ENCODE data around the gene PGF.

The PGF gene

DNA sequence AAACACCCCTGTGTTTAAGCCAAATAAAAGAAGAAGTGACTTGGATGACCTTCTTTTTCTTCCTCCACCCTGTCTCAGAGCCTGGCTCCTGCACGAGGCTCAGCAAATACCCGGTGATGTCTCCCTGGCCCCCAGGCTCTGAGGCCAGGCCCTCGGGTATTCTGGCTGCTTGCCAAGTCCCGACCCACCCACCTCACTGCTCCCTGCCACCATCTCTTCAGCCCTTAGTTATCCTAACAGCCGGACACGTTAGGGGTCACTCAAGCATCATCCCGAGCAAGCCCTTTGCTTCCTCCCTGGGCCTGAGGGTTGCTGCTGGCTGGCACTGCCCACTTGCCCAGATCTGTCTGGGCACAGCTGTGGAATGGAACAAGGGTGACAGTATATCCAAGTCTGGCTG, 39.6 kb downstream of the PGF start:
- no peak for DNase-seq

DNA sequence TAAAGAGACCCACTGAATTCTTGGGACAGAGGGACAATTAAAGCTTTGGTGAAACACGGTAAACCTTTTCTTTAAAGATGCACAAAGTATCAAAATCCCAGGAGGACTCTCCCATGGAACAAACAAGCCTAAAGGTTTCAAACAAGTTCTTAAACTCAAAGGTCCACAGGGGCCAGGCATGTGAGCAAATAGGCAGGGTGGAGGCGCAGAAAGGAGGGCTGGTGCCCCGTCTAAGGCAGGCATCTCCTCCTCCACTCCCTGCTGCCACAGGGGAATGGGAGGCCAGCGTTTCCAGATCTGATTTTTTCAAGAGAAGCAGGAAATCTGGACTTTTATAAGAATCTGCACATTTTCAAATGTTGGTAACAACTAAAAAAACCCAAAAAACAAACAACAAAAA, 40.0 kb downstream of the PGF start:
- no peak for DNase-seq

DNA sequence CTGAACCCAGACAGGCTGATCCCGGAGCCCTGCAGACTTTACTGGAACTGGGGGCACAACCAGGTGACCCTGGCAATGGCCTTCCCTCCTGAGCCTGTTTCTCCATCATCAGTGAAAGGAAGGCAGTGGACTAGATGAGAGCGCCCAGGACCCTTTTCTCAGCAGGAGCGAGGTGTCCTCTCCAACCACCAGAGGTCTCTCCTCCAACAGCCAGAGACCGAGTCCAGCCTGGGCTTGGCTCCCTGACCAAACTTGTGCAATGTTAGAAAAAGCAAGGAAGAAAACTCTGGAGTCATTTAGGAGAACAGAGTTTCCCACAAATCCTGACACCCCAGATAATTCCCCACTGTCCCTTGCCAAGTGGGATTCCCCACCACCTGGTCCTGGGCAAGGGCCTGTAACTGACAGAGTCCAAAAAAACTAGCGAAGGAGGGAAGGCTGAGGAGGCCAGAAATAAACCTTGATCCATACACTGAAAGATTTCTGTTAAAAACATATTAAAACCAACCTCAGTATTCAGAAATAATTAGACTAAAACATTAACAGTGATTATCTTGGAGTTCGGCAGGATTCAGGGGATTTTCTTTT, 41.3 kb downstream of the PGF start:
- no peak for DNase-seq

DNA sequence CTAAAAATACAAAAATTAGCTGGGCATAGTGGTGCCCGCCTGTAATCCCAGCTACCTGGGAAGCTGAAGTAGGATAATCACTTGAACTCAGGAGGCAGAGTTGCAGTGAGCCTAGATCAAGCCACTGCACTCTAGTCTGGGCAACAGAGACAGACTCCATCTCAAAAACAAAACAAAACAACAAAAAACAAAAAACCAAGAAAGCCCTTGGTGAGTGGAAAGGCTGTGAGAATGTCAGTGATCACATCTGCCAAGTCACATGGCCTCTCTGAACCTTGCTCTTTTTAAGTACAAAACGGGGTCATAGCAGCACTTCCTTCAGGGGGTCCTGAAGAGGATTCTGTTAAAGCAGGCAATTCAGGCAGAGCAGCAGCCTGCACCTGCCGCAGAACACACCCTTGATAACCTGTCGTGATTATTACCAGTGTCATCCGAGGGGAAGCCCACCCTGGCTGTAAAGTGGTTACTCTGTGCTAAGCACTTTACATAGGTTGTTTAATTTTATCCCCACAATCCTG, 41.9 kb downstream of the PGF start:
- no peak for DNase-seq

DNA sequence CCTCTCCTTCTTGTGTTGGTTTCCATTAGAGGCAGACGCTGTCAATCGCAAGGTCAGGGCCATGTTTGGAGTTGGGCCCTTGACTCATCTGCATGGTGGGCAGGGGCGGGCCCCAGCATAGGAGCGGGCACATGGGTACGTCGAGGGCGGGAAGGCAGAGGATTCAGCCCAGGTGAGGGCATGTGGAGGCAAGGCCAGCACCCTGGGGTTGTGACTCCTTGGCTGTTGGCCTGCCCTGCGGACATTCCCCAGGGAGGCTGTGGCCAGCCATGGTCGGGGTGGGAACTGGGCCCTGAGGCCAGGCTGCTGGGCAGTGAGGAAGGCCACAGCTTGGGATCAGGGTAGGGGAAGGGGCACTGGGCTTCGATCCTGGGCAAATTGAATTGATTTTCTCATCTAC, 42.6 kb downstream of the PGF start:
- no peak for DNase-seq

DNA sequence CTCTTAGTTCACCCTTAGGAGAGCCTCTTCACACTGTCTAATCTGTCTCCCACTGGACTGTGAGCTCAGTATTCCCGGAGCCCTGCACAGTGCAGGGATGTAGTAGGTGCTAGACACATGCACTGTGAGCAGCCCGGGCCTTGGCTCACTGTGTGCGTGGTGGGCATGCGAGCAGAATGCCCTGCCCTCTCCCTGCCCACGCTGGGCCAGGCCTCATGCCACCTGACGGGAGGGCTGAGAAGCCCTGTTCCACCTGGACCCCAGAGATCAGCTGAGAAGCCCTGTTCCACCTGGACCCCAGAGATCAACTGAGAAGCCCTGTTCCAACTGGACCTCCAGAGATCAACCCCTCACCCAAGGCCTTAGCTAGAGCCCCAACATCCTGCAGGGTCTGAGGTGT, 43.3 kb downstream of the PGF start:
- no peak for DNase-seq

DNA sequence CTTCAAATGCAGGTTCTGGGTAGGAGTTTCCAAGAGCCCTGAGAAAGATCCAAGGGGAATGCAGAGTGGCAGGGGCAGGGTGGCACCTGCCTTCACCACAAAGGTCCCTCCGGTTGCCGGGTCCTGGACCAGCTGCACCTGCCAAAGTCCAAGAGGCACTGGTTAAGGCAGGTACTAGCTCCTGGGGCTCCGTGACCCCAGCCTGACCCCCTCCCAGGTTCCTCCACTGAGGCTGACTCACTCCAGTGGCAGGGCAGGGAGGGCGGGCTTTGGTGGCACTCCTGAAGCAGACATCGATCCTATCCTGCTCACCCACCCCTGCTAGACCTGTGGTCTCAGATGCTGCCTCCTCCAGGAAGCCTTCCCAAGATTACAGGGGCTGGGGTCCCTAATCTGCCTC, 43.7 kb downstream of the PGF start:
- no peak for DNase-seq

DNA sequence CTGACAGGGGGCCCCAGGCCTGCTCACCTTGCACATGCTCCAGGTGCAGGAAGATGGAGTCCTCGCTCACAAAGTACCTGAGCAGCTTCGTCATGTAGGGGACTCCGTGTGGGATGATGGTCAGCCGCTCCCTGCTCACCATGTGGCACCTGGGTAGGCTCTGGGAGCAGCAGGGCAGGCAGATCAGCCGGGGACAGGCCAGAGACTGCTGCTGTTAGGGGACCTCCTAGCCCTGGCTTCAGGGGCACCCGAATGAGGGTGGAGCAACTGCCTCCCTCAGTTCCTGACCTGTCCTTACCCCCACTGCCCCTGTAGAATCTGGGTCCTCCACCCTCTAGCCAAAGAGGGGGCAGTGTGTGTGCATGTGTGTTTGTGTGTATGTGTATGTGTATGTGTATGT, 44.2 kb downstream of the PGF start:
- no peak for DNase-seq

DNA sequence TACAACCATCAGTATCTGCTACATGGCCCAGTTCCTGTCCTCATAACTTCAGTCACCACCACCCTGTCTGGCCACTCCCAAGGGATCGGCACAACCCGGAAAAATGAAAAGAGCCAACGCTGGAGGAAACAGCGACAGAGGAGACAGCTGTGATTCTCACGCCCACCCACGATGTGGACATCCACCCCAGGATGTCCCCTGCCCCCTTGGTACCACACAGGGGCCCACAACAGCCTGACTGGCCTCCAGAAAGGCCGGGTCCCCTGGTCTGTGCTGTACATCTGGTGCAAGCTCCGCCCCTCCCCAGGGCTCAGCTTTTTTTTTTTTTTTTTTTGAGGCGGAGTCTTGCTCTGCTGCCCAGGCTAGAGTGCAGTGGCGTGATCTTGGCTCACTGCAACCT, 44.8 kb downstream of the PGF start:
- DNase-seq = no peak

DNA sequence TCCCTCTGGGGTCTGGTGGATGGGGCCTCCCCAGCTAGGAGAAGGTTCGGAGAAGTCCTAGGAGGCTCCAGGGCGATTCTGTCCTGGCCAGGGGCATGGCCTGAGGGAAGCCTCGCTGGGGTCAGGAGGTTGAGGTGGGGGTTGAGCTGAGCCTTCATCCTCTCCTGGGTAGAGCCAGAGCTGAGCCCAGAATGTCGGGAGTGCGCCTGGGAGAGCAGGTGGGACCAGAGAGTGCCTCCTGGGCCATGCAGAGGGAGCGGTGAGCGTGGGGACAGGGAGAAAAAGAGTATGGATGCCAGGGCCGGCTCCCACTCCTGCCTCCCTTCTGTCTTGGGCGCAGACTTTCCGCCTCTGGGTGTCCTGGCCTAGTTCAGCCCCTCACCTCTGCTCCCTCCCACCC, 45.5 kb downstream of the PGF start:
- DNase-seq = no peak

DNA sequence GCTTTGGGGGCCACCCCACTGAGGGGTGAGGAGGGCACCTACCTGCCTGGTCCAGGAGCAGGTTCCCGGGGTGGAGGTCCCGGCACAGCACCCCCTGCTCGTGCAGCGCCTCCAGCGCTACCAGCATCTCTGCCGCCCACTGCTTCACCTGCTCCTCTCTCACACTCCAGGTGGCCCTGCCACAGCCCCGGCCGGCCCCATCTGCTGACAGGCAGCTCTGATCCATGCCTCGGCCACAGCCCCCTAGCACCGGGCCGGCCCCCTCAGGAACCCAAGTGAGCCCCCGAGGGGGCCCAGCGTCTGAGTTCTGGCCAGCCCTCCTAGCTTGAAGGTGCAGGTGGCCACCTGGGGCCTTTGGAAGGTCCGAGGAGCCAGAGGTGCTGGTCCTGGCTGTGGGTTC, 45.9 kb downstream of the PGF start:
- no peak for DNase-seq

DNA sequence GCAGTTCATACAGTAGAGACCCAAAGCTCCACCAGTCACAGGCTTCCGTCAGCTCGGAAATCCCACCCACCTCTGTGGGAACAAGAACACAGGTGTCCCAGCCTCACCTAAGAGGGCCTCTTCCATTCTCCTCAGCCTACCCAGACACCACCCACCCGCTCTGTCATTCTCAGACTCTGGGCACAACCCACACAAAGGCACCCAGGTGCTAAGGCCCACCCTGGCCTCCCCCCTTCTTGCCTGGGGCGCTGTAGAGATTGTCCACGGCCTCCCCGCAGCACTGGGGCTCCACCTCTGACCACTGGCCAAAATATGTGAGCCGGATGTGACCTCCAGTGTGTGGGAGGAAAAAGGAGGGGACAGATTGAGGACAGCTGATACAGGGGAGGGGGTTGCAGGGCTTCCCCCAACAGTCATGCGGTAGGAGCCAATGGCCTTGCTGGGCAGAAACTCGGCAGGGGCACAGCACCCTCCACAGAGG, 46.5 kb downstream of the PGF start:
- DNase-seq = no peak

DNA sequence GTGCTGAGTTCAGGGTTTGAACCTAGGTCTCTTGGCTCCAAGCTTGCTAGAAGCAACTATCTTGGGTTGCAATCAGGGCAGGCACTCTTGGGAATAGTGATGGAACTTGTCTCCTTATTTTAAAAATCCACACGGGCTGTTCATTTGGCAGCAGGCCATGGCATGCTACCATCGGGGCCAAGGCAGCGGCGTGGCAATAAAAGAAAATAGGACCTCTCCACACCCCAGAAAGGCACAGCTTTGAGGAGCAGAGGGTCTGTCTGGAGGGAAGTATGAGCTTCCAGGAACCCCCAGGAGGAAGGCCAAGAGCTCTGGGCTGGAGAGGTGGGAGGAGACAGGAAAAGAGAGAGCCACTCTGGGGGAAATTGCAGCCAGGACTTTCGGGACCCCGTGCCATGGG, 47.7 kb downstream of the PGF start:
- no peak for DNase-seq

DNA sequence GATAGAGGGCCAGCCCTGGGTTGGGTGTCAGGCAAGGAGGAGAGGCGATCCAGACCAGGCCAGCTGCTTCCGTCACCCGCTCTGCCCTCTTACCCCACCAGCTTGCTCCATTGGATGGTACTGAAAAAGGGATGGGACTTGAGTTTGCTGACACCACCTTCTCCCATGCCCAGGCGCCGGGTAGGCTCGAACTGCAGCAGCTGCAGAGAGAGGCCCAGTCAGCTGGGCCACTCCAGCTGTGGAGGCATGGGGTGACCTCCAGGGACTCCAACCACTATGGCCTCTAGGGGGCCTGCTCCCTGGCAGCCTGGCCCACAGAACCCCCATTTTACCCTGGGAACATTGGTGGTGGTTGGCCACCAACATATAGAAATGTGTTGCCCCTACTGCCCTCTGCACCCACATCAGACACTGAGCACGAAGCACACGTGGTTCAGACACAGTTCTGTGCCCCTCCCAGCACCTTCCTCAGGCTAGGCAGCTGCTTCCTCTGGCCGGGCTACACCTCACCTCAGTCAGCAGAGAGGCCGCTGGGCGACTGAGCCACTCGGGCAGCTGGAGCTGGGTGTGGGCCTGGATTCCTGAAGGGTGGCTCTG, 48.4 kb downstream of the PGF start:
- DNase-seq = no peak

DNA sequence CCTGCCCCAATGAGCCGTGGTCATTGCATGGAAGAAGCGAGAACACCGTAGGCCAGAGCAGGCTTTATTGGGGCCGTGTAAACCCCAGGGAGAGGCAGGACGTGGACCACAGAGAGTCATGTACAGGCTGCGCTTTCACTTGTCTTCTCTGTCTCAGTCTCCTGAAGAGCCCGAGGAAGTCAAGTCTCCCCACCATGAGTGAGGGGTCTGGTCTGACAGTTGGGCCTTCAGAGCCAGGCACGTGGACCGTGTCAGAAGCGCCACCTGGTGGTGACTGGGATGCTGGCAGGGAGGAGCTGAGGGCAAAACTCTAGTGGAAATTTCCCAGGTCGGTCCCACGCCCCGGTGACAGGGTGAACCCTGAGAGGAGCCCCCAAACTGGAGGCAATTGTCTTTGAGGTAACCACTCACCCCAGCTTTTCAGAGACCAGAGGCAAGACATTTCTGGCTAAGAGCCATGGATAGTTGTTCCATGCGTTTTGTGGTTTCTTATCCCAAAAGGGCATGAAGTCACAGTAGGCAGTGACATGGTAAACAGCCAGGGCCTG, 49.7 kb downstream of the PGF start:
- no peak for DNase-seq

DNA sequence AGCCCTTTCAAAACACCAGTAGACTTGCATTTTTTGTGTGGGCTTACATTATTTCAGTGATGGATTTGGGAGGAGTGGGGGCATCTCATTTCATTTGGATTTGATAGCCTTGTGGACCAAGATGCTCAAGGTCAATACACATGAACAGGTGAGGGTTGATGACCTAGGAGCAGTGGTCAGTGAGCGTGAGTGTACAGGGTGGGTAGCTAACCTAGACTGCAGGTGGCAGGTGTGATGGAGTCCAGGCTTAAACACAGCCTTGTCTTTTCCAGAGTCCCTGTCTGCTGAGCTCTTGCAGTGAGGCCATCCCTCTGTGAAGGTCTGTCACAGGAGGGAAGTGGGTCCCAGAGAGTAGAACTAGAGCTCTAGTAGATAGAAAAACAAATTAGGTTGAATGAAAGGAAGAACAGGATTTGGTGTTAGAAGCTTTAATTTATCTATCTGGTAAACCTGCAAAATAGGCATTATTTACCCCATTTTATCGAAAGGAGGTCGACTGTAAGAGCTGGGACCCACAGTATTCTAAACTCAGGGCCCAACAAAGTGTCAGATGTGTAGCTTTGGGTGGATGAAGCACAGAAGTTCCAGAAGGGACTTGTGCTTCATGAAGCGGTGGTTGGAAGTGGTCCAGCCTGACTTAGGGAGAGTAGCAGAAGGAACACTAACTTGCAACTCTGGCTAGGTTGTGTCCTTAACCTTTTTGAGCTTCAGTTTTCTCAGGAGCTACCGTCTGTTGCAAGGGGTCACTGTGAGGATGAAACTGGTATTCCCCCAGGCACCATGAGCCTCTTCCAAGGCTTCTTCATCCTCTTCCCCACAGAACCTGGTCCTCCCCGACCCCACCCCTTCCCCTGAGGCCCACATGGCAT, 50.5 kb downstream of the PGF start:
- DNase-seq = no peak

DNA sequence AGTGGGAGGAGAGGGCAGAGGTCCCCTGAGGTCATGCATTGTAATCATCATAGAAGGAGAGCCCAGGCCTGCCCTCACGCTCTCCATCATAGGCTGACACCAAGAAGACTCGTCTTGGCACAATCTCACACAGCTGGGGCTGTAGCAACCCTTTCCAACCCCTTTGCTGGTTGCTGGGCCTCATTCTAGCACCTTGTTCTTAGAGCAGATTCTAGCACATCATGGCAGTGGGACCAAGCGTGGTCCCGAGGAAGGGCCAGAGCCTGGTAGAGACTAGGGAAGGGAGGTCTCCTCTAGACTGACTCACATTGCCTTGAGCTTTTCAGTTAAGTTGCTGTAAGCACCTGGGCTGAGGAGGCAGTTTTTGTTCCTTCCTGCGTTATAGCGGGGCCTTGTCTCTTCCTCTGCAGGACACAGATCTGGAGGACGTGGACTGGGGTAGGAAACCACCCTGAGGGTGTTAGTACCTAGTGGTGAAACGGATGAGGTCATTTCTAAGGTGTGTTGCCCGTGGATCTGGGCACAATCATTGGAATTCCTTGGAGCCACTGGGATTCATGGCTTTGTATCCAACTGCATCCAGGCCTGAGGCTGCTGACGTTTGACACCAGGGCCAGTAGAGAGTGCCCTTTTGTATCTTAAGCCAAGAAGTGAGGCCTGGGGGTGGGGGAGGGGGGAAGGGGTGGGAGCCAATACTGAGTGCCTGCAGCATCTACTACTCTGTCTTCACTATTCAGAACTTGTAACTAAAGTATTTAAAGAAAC, 52.3 kb downstream of the PGF start:
- no peak for DNase-seq

DNA sequence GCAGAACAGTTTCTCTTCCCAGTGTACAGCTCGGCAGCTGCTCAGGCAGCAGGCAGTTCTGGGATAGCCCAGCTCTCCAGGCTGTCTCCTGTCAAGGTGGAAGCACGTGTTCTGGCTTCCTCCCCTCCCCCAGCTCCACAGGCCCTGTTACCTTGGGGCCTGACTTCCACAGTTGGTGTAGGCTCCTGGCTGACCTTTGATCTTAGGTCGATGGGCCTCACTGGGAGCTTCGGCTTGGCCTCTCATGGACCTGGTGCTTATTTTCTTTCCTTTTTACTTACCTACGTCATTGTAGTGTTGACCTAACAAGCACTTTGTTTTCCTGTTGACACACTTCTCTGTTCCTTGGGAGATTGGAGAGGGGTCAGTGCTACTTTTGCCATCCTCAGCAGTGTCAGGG, 56.7 kb downstream of the PGF start:
- DNase-seq = no peak

DNA sequence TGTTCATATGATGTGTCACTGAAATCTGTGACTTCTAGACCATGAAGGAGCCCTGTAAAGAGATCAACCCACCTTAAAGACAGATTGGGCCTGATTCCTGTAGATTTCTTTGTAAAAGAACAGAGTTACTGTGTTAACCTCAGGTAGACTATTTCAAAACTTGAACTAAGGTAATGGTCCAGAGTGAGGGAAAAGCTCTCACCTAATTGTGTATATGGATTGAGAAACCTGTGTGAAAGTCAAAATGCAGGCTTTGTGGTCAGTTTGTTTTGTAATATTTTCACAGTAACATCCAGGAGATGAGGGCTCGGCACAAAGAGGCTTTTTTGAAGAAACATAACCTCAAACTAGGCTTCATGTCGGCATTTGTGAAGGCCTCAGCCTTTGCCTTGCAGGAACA, 57.3 kb downstream of the PGF start:
- DNase-seq = no peak

DNA sequence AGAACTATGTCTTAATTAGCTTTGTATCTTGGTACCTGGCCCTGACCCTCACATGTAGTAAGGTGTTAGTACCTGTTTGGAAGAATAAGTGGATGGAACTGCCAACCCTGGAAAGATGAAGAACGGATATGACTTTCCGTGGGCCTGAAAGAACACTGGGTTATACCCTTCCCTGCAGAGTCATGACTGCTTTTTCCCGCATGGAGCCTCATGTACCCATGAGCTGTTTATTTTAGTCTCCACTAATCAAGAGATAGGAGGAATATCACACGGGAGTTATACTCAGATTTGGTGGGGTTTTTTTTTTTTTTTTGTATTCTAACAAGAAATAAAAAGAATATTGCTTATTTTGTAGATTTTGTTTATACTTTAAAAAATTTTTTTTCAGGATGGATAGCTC, 57.8 kb downstream of the PGF start:
- no peak for DNase-seq

DNA sequence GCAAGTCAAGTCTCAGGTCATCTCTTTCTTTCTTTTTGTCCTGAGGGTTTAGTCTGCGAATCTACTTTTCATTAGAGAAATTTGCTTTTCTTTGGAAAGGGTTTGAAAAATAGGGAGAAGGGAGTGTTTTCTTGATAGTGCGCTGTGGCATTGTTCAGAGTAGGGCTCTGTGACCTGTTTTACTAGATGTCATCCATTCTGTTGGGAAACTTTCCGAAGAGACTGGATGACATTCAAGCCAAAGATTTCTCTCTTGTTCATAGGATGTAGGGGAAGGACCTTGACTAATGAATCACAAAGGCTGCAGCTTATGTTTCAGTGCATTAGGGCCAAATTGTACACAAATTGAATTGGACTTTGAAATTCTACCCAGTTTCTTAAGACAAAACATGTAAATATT, 59.0 kb downstream of the PGF start:
- no peak for DNase-seq

DNA sequence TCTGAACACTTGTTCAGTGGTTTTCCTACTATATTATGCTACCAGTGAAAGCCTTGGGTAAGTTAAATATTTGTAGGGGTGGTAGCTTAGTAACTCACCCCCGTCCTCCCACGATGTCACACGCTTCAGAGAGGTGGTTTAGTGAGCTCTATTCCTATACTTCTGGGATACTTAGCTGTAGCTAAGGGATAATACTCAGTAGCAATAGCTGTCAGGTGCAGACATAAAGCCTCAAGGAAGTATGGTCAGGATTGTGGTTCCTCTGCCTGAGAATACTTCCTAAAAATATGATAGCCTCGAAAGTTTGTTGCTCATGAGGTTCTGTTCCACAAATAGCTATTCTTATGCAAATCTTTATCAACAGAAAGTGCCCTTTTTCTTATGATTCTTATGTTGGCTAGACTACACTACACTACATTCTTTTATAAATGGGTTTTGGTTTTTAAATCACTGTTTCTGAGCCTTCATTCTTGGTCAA, 61.7 kb downstream of the PGF start:
- no peak for DNase-seq

DNA sequence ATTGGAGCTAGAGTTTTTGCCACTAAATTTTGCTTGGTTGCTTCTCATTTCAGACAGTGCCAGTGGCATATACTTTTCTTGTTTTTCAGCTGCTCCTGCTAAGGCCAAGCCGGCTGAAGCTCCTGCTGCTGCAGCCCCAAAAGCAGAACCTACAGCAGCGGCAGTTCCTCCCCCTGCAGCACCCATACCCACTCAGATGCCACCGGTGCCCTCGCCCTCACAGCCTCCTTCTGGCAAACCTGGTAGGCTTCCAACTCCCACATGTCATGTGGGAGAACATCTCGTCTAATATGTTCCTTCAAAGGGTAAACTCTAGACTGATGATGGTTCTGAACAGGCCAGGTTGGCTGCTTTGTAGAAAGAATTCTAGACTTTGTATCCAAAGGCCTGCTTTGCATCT, 62.7 kb downstream of the PGF start:
- DNase-seq = no peak
